Measurements from ENCODE around the gene BTN3A1.
"Not testable (repeated sequence)": the region's sequence is repeated elsewhere in the genome, so short reads cannot be mapped to it uniquely, and the experiment has no call there.

Gene BTN3A1

GRCh38 chr6:26362836-26363220 lies 39.2 kb upstream of the BTN3A1 start:
- H3K4me1 ChIP-seq (ENCODE audit: control insufficient read depth, insufficient read depth, low read length) = peaks cover 7% of the 10 kb centered on the region; the same call in 1 of the 2 replicates
- no peak overlapping the region for H3K27ac ChIP-seq (ENCODE audit: low read depth, low read length)
- no peaks in the 10 kb centered on the region for H3K36me3 ChIP-seq (ENCODE audit: control insufficient read depth, insufficient read depth, low read length)
- H3K9ac ChIP-seq (ENCODE audit: low read depth, low read length) = no peak overlapping the region
- no peaks in the 10 kb centered on the region for H3K9me3 ChIP-seq (ENCODE audit: control insufficient read depth, insufficient read depth, low read length)
- H3K4me3 ChIP-seq (ENCODE audit: low read depth, low read length) = no peak overlapping the region
- H3K27me3 ChIP-seq (ENCODE audit: control insufficient read depth, insufficient read depth, low read length) = no peaks in the 10 kb centered on the region

GRCh38 chr6:26363882-26364701 lies 38.0 kb upstream of the BTN3A1 start:
- Histone ChIP-seq H3K9ac (ENCODE audit: low read depth, low read length) (no peak overlapping the region), H3K27ac (ENCODE audit: low read depth, low read length) (no peak overlapping the region), H3K4me1 (ENCODE audit: control insufficient read depth, insufficient read depth, low read length) (peaks cover 7% of the 10 kb centered on the region; the same call in 1 of the 2 replicates), H3K36me3 (ENCODE audit: control insufficient read depth, insufficient read depth, low read length) (no peaks in the 10 kb centered on the region), H3K4me3 (ENCODE audit: low read depth, low read length) (peak overlapping the region; percentile 96; the same call in 1 of the 2 replicates), H3K9me3 (ENCODE audit: control insufficient read depth, insufficient read depth, low read length) (no peaks in the 10 kb centered on the region), H3K27me3 (ENCODE audit: control insufficient read depth, insufficient read depth, low read length) (no peaks in the 10 kb centered on the region)

GRCh38 chr6:26365633-26365995 lies 36.5 kb upstream of the BTN3A1 start:
- H3K9ac ChIP-seq (ENCODE audit: low read depth, low read length) = peak overlapping the region; percentile 81
- no peaks in the 10 kb centered on the region for H3K9me3 ChIP-seq (ENCODE audit: control insufficient read depth, insufficient read depth, low read length)
- H3K4me3 ChIP-seq (ENCODE audit: low read depth, low read length) = peak overlapping the region; percentile 96
- H3K4me1 ChIP-seq (ENCODE audit: control insufficient read depth, insufficient read depth, low read length) = peaks cover 7% of the 10 kb centered on the region; the same call in 1 of the 2 replicates
- H3K27me3 ChIP-seq (ENCODE audit: control insufficient read depth, insufficient read depth, low read length) = no peaks in the 10 kb centered on the region
- no peak overlapping the region for H3K27ac ChIP-seq (ENCODE audit: low read depth, low read length)
- H3K36me3 ChIP-seq (ENCODE audit: control insufficient read depth, insufficient read depth, low read length) = no peaks in the 10 kb centered on the region

- Histone ChIP-seq H3K27me3 (ENCODE audit: control insufficient read depth, insufficient read depth, low read length) (no peaks in the 10 kb centered on the region), H3K27ac (ENCODE audit: low read depth, low read length) (no peak overlapping the region), H3K9ac (ENCODE audit: low read depth, low read length) (no peak overlapping the region), H3K36me3 (ENCODE audit: control insufficient read depth, insufficient read depth, low read length) (no peaks in the 10 kb centered on the region), H3K9me3 (ENCODE audit: control insufficient read depth, insufficient read depth, low read length) (no peaks in the 10 kb centered on the region), H3K4me1 (ENCODE audit: control insufficient read depth, insufficient read depth, low read length) (peaks cover 7% of the 10 kb centered on the region; the same call in 1 of the 2 replicates), H3K4me3 (ENCODE audit: low read depth, low read length) (no peak overlapping the region)
Observed at GRCh38 chr6:26366504-26366903, 35.6 kb upstream of the BTN3A1 start.

GRCh38 chr6:26367114-26367513 lies 35.0 kb upstream of the BTN3A1 start:
- H3K4me3 ChIP-seq (ENCODE audit: low read depth, low read length) = no peak overlapping the region
- no peaks in the 10 kb centered on the region for H3K9me3 ChIP-seq (ENCODE audit: control insufficient read depth, insufficient read depth, low read length)
- H3K27ac ChIP-seq (ENCODE audit: low read depth, low read length) = no peak overlapping the region
- H3K27me3 ChIP-seq (ENCODE audit: control insufficient read depth, insufficient read depth, low read length) = no peaks in the 10 kb centered on the region
- no peaks in the 10 kb centered on the region for H3K36me3 ChIP-seq (ENCODE audit: control insufficient read depth, insufficient read depth, low read length)
- H3K4me1 ChIP-seq (ENCODE audit: control insufficient read depth, insufficient read depth, low read length) = peaks cover 7% of the 10 kb centered on the region; the same call in 1 of the 2 replicates
- no peak overlapping the region for H3K9ac ChIP-seq (ENCODE audit: low read depth, low read length)

GRCh38 chr6:26371813-26372212 lies 30.3 kb upstream of the BTN3A1 start:
- H3K9me3 ChIP-seq (ENCODE audit: control insufficient read depth, insufficient read depth, low read length); H3K4me1 ChIP-seq (ENCODE audit: control insufficient read depth, insufficient read depth, low read length); H3K9ac ChIP-seq (ENCODE audit: low read depth, low read length); H3K27ac ChIP-seq (ENCODE audit: low read depth, low read length); H3K4me3 ChIP-seq (ENCODE audit: low read depth, low read length); H3K36me3 ChIP-seq (ENCODE audit: control insufficient read depth, insufficient read depth, low read length); H3K27me3 ChIP-seq (ENCODE audit: control insufficient read depth, insufficient read depth, low read length): not testable (repeated sequence)

GRCh38 chr6:26372308-26373144 lies 29.5 kb upstream of the BTN3A1 start:
- Histone ChIP-seq H3K27ac (ENCODE audit: low read depth, low read length) (no peak overlapping the region), H3K4me3 (ENCODE audit: low read depth, low read length) (no peak overlapping the region), H3K27me3 (ENCODE audit: control insufficient read depth, insufficient read depth, low read length) (no peaks in the 10 kb centered on the region), H3K4me1 (ENCODE audit: control insufficient read depth, insufficient read depth, low read length) (no peaks in the 10 kb centered on the region), H3K9ac (ENCODE audit: low read depth, low read length) (no peak overlapping the region), H3K9me3 (ENCODE audit: control insufficient read depth, insufficient read depth, low read length) (no peaks in the 10 kb centered on the region), H3K36me3 (ENCODE audit: control insufficient read depth, insufficient read depth, low read length) (no peaks in the 10 kb centered on the region)

GRCh38 chr6:26375270-26375669 lies 26.8 kb upstream of the BTN3A1 start:
- no peaks in the 10 kb centered on the region for H3K4me1 ChIP-seq (ENCODE audit: control insufficient read depth, insufficient read depth, low read length)
- no peak overlapping the region for H3K9ac ChIP-seq (ENCODE audit: low read depth, low read length)
- H3K9me3 ChIP-seq (ENCODE audit: control insufficient read depth, insufficient read depth, low read length) = no peaks in the 10 kb centered on the region
- H3K27ac ChIP-seq (ENCODE audit: low read depth, low read length) = no peak overlapping the region
- H3K27me3 ChIP-seq (ENCODE audit: control insufficient read depth, insufficient read depth, low read length) = no peaks in the 10 kb centered on the region
- H3K4me3 ChIP-seq (ENCODE audit: low read depth, low read length) = no peak overlapping the region
- no peaks in the 10 kb centered on the region for H3K36me3 ChIP-seq (ENCODE audit: control insufficient read depth, insufficient read depth, low read length)

- Histone ChIP-seq H3K4me1 (ENCODE audit: control insufficient read depth, insufficient read depth, low read length) (no peaks in the 10 kb centered on the region), H3K9ac (ENCODE audit: low read depth, low read length) (no peak overlapping the region), H3K36me3 (ENCODE audit: control insufficient read depth, insufficient read depth, low read length) (no peaks in the 10 kb centered on the region), H3K27ac (ENCODE audit: low read depth, low read length) (no peak overlapping the region), H3K9me3 (ENCODE audit: control insufficient read depth, insufficient read depth, low read length) (no peaks in the 10 kb centered on the region), H3K27me3 (ENCODE audit: control insufficient read depth, insufficient read depth, low read length) (no peaks in the 10 kb centered on the region), H3K4me3 (ENCODE audit: low read depth, low read length) (no peak overlapping the region)
Observed at GRCh38 chr6:26377719-26378118, 24.4 kb upstream of the BTN3A1 start.

GRCh38 chr6:26378143-26378542 lies 23.9 kb upstream of the BTN3A1 start:
- H3K4me1 ChIP-seq (ENCODE audit: control insufficient read depth, insufficient read depth, low read length); H3K27me3 ChIP-seq (ENCODE audit: control insufficient read depth, insufficient read depth, low read length); H3K27ac ChIP-seq (ENCODE audit: low read depth, low read length); H3K36me3 ChIP-seq (ENCODE audit: control insufficient read depth, insufficient read depth, low read length); H3K4me3 ChIP-seq (ENCODE audit: low read depth, low read length); H3K9me3 ChIP-seq (ENCODE audit: control insufficient read depth, insufficient read depth, low read length); H3K9ac ChIP-seq (ENCODE audit: low read depth, low read length): not testable (repeated sequence)

GRCh38 chr6:26379292-26379691 lies 22.8 kb upstream of the BTN3A1 start:
- H3K36me3 ChIP-seq (ENCODE audit: control insufficient read depth, insufficient read depth, low read length) = no peaks in the 10 kb centered on the region
- no peak overlapping the region for H3K9ac ChIP-seq (ENCODE audit: low read depth, low read length)
- no peaks in the 10 kb centered on the region for H3K27me3 ChIP-seq (ENCODE audit: control insufficient read depth, insufficient read depth, low read length)
- H3K27ac ChIP-seq (ENCODE audit: low read depth, low read length) = no peak overlapping the region
- no peaks in the 10 kb centered on the region for H3K4me1 ChIP-seq (ENCODE audit: control insufficient read depth, insufficient read depth, low read length)
- H3K9me3 ChIP-seq (ENCODE audit: control insufficient read depth, insufficient read depth, low read length) = no peaks in the 10 kb centered on the region
- no peak overlapping the region for H3K4me3 ChIP-seq (ENCODE audit: low read depth, low read length)
